NK-92 treated with Interleukin-12 subunit alpha and Interleukin-12 subunit beta, amount 100 ng/mL, for 24 hours (cell line): ENCODE data around the gene EMX1.

Experiments used
- DNase-seq: peaks from one replicate; lab custom pipeline; 2025; lab: John Stamatoyannopoulos, UW

EMX1 gene

DNA sequence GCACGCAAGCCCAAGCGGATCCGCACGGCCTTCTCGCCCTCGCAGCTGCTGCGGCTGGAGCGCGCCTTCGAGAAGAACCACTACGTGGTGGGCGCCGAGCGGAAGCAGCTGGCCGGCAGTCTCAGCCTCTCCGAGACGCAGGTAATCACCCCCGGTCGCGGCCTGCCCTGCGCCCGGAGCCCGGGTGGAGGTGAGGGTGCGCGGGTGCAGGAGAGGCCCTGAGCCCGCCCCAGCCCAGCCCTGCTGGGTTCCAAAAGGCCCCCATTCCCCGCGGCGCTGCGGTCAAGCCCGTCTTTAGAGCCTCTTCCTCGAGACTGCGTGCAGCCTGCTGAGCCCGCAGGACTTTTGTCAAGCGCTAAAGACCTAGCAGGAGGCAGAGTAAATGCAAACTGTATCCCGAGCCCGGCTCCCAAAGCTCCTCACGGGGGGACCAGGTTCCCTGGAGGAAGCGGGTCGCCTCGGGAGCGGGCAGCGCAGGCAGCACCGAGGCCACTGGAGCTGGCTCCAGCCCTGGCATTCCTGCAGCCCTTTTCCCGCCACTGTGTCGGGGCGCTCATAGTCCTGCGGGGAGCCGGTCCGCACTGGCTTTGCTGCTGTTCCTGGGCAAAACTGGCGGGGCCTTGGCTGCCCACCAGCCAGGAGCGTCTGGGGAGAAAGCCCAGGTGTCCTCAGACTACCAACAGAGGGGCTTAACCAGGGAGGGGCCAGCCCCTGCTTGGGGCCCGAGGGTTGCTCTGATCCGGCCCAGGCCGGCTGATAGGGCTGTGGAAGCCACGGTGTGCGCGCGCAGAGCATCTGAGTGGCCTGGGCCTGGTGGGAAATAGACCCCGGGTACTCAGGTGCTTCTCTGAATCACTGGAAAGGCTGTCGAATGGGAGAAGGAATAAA, 7.3 kb downstream of the EMX1 start:
- no peak for DNase-seq

DNA sequence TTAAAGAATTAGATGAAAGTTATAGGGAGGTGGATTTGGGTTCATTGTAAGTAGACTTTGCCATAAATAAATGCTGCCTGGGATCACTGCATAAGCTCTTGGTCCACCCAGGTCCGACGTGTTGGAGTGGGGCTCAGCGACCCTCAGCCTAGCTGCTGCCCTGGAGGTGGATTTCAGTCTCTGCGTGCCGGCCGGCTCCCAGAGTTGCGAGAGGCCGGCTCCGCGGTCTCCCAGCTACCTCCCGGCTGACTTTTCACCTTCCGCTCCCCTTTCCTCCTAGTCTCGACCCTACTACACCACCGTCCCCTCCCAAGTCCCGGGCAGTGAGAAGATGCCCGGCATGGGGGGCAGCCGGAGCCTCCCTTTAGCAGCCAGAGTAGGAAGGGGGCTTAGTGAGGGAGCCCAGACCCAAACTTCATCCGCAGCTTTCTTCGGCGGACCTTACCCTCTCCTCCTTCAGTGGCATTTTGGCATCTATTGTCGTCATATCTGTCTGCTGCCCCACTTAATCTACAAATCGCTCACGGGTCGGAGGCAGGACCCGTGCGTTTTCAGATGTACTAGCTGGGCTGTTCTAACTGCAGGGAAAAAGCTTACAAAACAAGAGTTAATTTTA, 8.1 kb downstream of the EMX1 start:
- no peak for DNase-seq

DNA sequence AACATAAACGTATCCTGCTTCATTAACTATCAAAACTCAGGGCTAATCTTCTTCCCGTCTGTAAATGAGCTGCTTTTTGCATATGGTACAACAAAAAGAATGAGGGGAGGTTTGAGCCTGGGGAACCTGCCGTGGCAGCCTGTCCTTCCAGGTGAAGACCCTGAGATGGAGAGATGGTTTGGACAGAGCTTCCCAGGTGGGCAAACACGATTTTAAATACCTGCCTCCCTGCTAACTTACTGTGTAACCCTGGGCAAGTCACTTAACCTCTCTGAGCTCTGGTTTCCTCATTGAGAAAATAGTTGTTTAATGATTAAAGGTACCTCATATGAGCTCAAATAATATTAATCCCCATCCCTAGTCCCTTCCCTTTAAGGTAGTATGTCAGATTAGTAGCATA, 9.0 kb downstream of the EMX1 start:
- DNase-seq, result no peak

DNA sequence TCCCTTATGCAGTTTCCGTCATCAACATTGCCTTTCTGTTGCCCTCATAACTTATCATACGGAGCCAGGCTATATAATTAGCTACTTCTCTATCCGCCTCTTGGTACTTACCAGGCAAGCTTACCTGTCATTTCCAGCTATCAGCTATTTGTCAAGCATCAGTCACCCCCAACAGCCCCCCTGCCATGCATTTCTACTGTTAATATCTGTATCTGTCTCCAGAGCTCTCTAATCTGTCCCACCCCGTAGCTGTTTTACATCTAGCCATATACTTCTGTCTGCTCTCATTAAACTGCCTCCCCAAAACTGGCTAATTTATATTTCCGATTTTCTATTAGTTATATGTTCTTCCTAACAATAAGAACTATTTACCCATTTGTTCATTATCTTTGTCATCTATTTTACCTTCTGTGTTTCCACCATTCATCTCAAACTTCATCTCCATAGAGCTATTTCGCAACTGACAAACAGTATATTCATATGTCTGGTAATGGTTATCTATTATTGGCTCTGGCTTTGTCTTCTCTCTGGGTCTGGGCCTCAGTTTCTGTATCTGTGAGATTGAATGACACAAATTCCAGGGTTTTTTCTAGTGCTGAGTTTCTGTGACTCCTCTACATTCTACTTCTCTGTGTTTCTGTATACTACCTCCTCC, 9.6 kb downstream of the EMX1 start:
- DNase-seq, result no peak

DNA sequence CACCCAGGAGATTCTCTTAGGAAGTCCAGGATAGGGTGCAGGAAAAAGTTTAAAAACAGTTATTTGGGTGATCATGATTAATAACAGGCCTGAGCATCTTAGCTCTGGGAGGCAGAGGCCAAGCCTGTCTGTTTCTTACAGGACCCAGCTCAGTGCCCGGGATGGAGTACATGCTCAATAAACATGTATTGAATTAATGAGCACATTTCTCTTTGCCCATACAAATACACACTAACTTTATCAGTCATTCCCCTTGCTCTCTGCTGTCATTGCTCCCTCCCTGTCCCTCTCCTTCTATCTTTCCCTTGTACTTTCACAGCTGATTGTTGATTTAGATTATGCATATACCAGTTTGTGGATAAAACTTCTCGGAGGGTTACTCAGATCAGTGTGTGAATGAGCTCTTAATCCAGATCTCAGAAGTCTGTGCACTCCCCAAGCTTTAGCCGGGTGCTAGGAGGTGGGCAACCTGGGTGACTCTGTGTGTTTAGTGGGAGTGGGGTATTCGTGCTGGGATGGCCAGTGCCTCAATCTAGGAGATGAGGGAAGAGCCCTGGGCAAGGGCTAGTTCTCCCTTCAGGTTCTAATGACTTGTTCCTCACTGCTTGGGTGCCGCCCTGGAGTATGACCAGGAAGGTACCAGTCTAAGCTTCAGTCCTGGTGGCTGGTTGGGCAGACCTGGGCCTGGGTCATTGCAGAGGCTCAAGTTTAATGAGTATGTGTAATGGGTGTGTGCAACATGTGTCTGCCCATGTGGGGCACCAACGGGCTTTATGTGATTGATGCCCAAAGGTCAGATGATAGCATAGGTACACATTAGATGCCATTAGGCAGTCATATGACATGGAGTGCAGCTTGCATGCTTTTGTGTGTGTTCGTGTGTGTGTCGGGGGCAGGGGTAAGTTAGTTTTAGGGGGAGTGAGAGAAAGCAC, 10.6 kb downstream of the EMX1 start:
- no peak for DNase-seq

DNA sequence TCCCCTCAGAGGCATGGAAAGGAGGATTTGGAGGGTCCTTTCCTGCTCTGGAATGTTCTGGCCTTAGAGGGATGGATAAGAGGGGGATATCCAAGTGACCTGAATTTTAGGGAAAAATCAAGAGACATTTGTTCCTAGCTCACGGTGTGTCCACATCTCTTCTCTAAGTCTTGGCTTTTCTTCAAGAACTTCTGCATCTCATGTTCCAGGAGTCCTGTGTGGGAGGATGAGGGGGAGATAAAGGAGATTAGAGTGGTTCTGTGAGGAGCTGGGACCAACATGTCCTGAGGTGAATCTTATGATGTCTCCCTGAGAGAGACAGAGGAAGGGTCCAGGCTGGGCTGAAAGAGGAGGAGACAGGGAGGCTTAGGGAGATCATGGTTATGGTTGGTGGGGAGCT, 11.7 kb downstream of the EMX1 start:
- no peak for DNase-seq

DNA sequence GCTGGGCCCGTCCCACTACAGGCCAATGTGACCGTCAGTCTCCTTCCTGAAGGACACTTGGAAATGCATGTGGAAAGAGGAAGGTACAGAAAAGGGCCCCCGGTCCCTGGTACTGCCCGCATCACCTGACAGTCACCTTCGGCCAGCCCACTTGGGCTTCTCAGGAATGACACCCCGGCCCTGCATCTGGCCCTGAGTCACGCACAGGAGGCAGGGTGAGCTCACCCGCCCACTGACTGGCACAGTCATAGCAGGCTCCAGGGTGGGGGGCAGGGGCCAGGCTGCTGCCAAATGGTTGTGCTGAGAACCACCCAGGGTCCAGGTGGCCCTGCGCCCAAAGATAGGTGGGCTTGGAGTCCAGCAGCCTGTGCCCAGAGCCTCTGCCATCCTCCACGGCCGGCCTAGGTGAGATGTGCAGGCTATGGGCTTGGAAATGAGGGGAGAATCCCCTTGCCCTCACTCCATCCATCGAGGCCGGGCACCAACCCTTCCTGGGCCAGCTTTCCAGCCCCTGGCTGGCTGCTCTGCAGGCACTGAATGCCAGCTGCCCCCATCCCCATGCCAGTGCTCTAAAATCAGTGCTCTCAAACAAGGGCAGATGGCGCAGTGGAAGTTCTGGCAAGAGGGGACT, 14.1 kb downstream of the EMX1 start:
- DNase-seq, result no peak

DNA sequence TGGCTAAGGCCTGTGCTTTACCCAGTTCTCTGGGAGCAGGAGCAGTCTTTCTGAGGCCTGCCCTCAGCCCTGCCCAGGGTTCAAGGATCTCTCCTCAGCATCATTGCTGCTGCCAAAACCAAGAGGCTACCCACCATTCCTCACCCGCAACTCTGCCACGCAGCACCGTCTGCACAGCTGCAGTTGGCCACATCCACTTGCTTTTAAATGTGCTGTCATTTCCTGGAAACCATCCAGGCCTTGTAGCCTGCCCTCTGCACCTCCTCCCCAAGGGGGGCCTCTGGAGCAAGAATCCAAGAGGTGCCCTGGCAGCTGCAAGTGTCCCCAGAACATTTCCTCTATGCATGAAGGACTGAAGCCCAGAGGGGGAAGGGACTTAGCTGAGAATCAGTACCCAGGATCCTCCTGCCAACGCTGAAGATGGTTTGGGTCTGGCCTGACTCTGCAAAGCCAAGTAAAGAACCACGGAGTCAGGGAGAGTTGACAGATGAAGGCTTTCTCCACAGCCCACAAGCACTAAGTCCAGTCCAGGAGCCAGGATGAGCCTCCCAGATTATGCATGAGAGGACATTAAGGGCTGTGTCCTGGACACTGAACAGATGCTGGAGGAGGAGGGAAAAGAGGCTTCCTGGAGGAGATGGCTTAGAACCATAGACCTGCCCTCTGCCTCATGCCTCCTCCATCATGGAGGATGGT, 14.9 kb downstream of the EMX1 start:
- DNase-seq, result no peak

DNA sequence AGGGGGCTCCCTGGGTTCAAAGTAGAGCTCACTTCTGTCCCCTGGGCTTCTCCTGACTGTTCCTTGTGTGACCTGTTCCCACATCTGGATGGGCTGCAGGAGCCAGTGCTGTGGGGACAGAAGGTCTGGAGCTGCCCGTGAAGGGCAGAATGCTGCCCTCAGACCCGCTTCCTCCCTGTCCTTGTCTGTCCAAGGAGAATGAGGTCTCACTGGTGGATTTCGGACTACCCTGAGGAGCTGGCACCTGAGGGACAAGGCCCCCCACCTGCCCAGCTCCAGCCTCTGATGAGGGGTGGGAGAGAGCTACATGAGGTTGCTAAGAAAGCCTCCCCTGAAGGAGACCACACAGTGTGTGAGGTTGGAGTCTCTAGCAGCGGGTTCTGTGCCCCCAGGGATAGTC, 15.5 kb downstream of the EMX1 start:
- no peak for DNase-seq

DNA sequence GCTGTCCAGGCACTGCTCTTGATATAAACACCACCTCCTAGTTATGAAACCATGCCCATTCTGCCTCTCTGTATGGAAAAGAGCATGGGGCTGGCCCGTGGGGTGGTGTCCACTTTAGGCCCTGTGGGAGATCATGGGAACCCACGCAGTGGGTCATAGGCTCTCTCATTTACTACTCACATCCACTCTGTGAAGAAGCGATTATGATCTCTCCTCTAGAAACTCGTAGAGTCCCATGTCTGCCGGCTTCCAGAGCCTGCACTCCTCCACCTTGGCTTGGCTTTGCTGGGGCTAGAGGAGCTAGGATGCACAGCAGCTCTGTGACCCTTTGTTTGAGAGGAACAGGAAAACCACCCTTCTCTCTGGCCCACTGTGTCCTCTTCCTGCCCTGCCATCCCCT, 15.9 kb downstream of the EMX1 start:
- DNase-seq, result no peak

DNA sequence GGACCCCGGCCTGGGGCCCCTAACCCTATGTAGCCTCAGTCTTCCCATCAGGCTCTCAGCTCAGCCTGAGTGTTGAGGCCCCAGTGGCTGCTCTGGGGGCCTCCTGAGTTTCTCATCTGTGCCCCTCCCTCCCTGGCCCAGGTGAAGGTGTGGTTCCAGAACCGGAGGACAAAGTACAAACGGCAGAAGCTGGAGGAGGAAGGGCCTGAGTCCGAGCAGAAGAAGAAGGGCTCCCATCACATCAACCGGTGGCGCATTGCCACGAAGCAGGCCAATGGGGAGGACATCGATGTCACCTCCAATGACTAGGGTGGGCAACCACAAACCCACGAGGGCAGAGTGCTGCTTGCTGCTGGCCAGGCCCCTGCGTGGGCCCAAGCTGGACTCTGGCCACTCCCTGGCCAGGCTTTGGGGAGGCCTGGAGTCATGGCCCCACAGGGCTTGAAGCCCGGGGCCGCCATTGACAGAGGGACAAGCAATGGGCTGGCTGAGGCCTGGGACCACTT, 16.4 kb downstream of the EMX1 start:
- no peak for DNase-seq

DNA sequence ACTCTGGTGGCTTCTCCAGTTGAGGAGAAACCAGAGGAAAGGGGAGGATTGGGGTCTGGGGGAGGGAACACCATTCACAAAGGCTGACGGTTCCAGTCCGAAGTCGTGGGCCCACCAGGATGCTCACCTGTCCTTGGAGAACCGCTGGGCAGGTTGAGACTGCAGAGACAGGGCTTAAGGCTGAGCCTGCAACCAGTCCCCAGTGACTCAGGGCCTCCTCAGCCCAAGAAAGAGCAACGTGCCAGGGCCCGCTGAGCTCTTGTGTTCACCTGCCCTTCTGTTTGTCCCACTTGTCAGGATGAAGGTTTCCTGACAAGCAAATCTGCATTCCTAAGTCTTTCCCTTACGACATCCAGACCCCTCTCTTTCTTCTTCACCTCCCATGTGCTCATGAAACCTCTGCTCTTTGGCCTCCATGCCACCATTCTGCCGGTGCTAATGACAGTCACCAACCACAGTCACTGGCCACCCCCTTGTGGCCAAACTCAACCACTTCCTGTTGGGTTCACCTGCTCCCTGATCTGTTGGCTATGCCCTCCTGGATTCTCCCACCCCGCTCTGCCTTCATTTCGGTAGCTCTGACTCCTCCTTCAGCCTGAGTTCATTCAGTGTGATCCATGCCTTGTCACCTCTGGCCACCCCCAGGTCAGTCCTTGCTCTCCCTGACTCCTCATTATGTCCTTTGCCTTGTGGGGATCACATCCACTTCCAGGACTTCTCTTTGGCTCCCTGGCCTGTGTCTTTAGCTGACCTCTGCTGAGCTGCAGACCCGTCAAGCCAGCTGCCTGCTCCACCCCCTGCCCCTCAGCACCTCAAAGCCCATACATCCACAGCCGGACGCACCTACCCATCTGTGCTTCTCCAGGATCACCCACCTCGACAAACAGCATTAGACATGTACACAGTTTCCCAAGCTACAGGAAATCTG, 17.6 kb downstream of the EMX1 start:
- DNase-seq, result no peak

DNA sequence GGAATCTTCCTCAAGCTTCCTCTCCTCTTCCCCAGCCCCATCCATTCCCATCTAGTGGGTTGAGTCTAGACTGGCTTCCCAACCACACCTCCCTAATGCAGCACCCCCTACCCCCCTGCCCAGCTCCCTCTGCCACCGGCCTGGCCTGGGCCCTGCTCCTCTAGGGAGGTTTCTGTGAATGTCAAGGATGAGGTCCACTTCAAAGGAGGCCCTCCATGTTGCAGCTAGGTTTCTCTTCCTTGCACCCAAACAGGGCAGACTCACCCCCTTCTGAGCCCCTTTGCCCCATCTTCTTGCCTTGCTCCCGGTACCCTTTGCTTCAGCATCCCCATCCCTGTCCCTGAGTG, 18.3 kb downstream of the EMX1 start:
- DNase-seq, result no peak

DNA sequence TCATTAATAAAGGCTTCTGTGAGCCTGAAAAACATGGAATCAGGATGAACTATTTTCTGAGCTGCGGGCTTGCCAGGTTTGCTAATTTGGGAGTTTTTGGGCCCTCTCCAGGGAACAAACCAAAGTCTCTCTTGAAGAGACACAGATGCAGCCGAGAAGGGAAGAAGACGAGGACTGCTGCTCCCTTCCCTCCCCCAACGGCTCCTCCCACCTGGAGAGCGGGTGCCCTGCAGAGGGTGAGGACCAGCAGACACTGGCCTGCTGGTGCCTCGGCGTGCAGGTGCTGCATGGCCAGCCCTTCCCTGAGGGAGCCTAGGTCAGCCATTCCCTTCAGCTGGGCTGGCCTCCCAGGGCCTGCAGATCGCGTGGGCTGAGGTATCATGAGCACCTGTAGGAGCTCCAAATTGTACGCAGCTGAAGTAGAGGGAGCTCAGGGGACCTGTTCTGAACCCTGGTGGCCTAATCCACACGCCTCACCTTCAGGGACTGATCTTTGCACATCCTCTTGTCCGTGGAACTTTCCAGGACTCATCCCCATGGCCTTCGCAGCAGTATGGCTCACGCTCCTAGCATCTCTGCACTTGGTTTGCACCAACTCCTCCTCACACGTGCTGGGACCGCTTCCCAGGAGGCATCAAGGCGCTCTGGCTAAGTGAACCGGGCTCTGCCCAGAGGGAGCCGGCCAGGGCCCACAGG, 19.5 kb downstream of the EMX1 start:
- no peak for DNase-seq

DNA sequence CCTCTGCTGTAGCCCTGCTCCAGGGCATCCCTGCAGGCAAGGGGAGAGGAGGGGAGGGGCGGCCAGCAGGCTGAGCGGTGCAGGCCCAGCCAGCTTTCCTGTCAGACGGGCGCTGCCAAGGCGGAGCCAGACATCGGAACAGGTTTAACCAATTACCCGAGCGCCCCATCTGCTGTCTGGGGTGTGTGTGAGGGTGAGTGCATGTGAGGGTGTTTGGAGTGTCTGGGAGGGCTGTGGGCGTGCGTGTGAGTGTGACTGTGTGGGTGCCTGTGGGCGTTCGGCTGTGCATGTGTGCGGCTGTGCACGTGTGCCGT, 20.0 kb downstream of the EMX1 start:
- DNase-seq, result no peak

DNA sequence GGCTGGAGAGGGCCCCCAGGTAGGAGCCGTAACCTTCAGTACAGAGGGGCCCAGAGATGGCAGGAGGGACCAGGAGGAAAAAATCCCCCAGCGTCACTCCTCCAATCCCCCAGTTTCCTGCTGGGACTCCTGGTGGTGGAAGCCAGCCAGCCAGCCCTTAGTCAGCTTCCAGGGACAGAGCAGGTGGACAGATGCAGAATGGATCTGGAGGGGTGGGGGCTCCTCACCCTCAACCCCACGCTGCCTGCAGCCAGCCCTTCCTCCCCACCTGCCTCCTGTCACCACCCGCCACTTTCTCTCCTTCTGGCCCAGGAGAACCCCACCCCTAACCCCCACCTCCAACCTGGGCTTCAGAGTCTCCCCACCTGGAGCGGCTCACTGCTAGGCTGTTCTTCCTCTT, 21.1 kb downstream of the EMX1 start:
- no peak for DNase-seq

DNA sequence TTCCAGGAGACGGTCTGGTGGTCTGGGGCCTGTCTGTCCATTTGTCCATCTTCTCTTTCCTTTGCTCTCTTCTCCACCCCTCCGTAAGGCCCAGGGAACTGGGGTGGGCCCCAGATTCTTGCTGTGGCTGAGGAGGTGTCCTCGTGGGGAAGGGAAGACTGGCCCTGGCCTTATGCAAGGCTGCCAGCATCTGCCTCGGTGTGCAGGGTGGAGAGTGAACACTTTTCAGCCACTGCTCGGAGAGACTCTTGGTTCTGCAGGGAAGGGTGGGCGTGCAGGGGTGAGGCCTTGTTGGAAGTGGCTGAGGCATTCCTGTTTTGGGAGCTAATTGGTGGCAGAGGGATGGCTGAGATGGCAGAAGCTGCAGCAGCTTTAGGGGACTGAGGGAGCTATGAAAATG, 23.0 kb downstream of the EMX1 start:
- no peak for DNase-seq

DNA sequence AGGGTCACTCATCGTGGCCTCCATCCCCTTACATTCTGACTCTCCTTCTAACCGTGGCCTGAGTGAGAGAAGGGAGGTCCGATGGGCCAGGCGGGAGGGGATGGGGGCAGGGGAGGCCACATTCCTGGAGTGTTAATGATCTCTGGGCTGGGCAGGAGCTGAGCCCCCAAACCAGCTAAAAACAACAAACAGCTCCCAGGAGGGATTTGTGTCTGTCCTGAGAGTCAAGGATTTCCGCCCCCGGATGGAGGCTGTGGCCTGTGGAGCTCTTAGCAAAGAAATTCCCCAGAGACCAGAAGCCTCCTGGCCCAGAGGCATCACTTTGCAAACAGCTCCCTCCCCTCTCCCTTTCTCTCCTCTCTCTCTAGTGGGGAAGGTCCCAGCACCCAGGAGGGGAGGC, 23.5 kb downstream of the EMX1 start:
- no peak for DNase-seq

DNA sequence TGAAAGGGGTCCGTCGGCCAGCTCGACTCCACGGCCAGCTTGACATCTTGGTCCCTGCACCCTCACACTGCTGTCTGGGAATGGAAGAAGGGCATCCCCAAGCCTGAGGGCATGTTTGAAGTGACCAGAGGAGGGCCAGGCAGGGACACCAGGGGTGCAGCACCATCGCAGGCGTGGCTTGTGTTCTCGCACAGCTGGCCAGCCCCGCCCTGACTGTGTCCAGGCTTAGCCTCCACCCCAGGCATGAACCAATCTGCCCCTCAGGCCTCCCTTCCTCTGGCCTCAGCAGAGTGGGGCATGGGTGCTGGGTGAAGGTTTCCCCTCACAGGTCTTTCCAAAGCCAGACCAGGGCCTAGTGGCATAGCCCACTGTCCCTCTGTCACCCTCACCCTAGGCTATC, 25.0 kb downstream of the EMX1 start:
- no peak for DNase-seq
